Measurements from ENCODE around the gene AXIN1.

DNA sequence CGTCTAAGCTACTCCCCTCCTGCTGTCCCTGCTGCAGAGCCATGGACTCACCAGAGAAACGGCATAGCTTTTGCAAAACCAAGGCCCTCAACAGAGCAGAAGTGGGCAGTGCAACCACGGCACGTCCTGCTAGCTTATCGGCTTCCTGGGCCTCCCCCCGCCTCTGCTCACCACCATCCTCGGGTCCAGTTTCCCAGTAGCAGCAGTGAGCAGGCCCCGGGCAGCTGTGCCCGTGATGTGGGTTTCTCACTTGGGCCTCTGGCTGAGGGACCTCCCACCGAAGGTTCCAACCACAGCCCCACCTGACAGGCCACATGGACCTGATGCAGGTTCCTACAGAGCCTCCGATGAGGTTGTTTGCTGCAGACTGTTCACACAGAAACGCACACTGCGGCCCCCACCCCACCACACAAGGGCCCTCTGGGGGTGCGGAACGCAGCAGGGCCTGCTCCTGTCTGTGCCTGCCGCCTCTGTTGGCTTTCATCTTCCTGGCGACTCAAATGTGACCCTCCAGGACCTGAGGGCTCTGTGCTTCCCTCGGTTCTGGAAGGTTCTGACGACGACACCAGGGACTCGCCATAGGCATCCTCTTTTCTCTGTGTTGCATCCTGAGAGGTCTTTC is 44.7 kb downstream of the AXIN1 start:
- TF ChIP-seq, protein P1, sequence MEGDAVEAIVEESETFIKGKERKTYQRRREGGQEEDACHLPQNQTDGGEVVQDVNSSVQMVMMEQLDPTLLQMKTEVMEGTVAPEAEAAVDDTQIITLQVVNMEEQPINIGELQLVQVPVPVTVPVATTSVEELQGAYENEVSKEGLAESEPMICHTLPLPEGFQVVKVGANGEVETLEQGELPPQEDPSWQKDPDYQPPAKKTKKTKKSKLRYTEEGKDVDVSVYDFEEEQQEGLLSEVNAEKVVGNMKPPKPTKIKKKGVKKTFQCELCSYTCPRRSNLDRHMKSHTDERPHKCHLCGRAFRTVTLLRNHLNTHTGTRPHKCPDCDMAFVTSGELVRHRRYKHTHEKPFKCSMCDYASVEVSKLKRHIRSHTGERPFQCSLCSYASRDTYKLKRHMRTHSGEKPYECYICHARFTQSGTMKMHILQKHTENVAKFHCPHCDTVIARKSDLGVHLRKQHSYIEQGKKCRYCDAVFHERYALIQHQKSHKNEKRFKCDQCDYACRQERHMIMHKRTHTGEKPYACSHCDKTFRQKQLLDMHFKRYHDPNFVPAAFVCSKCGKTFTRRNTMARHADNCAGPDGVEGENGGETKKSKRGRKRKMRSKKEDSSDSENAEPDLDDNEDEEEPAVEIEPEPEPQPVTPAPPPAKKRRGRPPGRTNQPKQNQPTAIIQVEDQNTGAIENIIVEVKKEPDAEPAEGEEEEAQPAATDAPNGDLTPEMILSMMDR (conservative IDR thresholded peaks at IDR 0.05; ENCODE audit: low read depth, low read length), result no peak
- no peak for TF ChIP-seq EZH2phosphoT487 (IDR thresholded peaks at IDR 0.05; ENCODE audit: borderline replicate concordance, low read length)
- no peak for TF ChIP-seq EZH2 (IDR thresholded peaks at IDR 0.05; ENCODE audit: low read length, unreplicated experiment)

All from PC-3 (cell line).